GM12801 (cell line): ENCODE measurements around the gene ENDOV.

ENCODE experiments used
- TF ChIP-seq, protein P1 (sequence below): IDR thresholded peaks from one replicate; pipeline ENCODE4 v1.5.1; 2011; ENCODE audit warnings: control low read depth; ENCODE audit not compliant: insufficient read length; ENCODE audit errors: extremely low read depth

Gene ENDOV

DNA sequence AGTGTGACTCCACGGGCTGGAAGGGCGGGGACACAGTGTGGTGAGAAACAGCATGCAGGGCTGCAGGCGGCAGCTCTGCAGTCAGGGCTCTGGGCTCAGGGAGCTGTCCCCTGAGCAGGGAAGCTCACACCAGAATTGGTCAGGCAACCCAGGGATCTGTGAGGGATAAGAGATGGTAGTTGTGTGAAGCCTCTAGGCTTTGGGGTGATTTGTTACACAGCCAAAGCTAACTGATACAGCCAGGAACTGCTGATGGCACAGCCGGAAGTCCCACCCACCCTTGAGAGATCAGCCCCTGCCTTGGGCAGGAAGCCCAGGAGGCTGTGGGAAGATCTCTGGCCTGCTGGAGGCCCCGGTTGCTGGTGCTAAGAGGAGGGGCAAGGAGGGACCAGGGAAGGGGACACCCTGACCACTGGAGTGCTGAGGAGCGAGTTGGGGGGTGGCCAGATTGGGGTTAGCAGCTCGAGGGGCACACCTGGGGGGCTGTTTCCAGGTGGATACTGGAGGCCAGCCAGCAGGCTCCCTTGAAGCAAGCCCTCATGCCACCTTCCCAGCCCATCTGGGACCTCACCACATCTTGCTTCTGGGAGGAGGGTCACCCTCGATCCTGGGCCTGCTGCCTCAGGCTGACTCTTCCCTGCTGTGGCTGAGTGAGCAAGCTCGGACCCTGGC is 36.3 kb downstream of the ENDOV start:
- TF ChIP-seq, protein P1, sequence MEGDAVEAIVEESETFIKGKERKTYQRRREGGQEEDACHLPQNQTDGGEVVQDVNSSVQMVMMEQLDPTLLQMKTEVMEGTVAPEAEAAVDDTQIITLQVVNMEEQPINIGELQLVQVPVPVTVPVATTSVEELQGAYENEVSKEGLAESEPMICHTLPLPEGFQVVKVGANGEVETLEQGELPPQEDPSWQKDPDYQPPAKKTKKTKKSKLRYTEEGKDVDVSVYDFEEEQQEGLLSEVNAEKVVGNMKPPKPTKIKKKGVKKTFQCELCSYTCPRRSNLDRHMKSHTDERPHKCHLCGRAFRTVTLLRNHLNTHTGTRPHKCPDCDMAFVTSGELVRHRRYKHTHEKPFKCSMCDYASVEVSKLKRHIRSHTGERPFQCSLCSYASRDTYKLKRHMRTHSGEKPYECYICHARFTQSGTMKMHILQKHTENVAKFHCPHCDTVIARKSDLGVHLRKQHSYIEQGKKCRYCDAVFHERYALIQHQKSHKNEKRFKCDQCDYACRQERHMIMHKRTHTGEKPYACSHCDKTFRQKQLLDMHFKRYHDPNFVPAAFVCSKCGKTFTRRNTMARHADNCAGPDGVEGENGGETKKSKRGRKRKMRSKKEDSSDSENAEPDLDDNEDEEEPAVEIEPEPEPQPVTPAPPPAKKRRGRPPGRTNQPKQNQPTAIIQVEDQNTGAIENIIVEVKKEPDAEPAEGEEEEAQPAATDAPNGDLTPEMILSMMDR, result no peak

DNA sequence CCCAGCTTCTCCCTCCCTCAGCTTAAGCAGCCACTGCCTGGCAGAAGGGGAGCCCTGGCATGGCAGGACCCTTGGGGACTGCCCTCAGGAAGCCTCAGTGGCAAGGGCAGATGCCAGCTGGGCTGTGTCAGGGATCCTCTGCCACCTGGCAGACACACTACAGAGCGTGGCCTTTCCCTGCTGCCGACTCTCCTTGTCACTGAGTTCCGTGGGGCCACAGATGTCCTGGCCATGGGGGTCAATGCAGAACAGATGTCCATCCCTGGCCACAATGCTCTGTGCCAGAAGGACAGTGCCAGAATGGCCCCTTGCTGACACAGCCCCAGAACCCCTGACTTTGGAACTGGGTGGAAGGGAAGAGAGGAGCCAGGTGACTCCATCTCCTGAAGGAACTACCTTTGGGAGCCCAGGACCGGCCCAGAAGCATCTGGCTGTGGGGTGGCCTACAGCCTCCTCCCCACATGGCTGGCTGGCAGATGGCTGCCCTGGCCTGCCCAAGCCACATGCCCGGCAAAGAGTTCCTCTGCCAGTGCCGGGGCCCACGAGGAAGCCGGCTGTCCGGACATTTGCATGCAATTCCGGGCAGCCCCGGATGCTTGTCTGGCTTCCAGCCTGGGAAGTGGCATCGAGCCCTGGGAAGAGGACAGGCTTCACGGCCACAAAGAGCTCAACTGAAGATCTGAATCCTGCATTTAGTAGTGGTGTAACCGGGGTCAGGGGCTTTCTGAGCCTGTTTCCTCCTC is 37.4 kb downstream of the ENDOV start:
- TF ChIP-seq, protein P1, result no peak

DNA sequence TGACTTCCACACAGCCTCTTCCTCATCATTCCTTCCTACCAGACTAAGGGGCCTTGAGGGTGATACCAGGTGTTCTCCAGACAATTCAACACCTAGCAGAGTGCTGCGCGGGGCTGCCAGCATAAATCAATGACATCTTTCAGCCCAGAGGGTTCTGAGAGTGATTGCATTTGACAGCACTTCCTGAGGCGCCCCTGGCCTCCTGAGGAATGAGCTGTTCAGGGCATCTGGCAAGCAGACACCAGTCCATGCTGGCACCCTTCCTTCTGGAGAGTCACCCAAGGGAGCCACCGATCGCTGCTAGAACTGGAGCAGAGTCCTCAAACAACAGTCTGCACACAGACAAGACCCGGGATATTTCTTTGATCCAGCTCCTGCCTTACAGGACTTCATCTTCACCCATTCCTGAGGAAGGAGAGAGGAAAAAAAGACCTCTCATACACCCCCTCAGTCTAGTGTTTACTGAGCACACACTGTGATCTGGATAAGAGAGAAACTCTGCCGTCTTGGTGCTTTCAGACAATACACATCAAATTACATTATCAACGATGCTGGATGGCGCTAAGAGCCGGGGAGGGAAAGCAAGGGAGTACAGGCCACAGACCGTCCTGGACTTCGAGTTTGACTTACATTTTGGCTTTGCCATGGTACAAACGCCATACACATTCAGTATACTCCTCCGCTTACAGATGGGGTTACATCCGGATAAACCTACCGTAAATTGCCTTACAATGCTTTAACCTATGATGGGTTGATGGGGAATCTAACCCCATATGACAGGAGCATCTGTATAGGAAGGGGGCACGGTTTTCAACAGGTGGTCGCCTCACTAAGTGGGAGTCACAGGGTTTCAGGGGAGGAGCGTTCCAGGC is 38.4 kb downstream of the ENDOV start:
- TF ChIP-seq, protein P1, result no peak

DNA sequence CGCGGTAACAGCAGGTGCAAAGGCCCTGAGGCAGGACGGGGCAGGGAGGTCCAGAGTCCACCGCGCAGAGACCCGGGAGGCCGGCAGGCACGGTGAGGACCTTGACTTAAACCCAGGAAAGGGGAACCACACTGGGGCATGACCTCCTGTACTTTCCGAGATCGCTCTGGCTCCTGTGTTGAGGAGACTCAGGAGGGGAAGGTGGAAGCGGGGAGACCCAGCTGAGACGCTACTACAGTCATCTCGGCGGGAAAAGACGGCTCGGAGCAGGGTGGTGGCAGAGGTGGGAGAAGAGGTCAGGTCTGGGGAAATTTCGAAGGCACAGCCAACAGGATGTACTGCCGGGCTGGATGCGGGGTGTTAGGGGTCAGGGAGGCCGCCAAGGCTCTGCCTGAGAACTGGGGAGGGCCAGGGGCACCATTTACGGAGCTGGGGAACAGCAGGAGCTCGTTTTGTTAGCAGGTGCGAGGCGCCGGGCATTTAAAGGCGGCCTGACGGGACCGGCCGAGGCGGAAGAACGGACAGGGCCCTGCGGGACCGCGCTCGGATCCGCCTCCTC is 39.1 kb downstream of the ENDOV start:
- TF ChIP-seq, protein P1, result no peak

DNA sequence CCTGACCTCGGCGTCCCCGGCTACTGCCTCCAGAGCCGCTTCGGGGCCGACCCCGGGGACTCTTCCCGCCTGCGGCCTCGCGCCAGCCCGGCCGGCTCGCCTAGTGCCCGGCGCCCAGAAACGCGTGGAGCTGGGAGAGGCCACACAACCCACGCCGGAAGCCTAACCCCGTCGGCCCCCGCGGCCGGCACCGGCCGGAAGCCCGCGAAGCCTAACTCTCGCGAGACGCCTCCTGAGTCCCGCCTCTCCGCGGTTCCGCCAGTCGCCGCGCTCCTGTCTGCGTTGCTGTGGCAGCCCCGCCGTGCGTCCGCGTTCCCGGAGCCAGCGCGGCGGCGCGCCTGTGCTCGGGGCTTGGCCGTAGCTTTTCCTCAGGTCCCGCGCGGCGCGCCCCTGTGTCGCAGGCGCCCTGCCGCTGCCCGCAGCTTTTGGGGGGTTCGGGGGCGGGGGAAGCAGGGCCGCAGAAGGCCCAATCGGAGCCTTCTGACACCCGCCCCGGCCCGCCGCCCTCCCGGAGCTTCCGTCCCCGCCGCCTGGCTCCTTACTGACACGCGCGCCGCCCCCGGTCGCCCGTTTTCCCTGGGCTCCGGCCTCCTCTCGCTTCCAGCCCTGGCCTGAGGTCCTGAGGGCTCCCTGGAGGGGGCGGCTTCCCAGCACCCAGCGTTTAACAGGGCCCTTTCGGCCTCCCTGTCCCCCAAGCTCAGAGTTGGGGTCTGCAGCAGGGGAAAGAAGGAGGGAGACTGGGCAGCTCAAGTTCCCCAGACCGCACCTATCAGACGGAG is 39.8 kb downstream of the ENDOV start:
- TF ChIP-seq, protein P1, result no peak

DNA sequence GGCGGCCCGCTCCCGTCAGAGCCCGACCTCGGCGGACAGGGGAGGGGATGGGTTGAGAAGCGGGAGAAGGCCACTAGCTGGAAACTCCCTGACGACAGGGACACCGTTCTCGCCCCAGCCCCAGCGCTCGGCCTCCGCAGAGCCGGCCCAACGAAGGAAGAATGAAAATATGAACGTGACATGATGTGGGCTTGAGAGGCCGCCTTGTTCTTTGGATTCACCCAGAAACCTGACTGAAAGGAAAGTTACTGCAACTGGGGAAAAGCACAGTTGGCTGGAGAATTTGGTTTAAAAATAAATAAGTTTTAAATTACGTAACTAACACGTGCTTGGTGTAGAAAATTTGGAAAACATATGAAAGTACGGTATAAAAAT is 40.4 kb downstream of the ENDOV start:
- TF ChIP-seq, protein P1, result no peak
